Thoracic aorta (tissue), 2 donors: ENCODE results near the gene LRRC10. TPM values are rescaled to one million over a fixed set of nuclear protein-coding genes. Genes with fewer than 3 reads are reported as not detected.

ENCODE experiments used
- ATAC-seq: fragments of 150-250 bp; one replicate; pipeline ENCODE4 v1.8.0; 2017; ENCODE audit warnings: low read depth; ENCODE audit not compliant: insufficient number of reproducible peaks, low FRiP score
- DNase-seq: peaks from one replicate; pipeline ENCODE4 v3.0.0-alpha.2; 2020; ENCODE audit warnings: low spot score
- H3K27ac ChIP-seq, 2 donors: fragments of 200-600 bp; sonication (generic); 1 replicate in 1 of 2; 2 replicates in 1 of 2; pipeline ENCODE4 v1.5.1; 2016; ENCODE audit warnings: mild to moderate bottlenecking in 2 of 2, moderate library complexity in 2 of 2
- H3K27me3 ChIP-seq: fragments of 200-600 bp; sonication (generic); replicated peaks from 2 replicates; pipeline ENCODE4 v1.6.0; 2016; ENCODE audit warnings: mild to moderate bottlenecking; ENCODE audit not compliant: insufficient read depth
- H3K36me3 ChIP-seq: fragments of 200-600 bp; sonication (generic); one replicate; pipeline ENCODE4 v1.5.1; 2016
- H3K4me1 ChIP-seq, 2 donors: fragments of 200-600 bp; sonication (generic); 1 replicate in 1 of 2; 2 replicates in 1 of 2; pipeline versions ENCODE4 v1.5.1 to v1.6.0; 2016; ENCODE audit warnings: low read depth in 2 of 2, mild to moderate bottlenecking in 1 of 2; ENCODE audit not compliant: control insufficient read depth in 1 of 2
- H3K4me3 ChIP-seq: fragments of 200-600 bp; sonication (generic); 2 replicates; pipeline ENCODE4 v1.5.1; 2016; ENCODE audit warnings: mild to moderate bottlenecking
- H3K9me3 ChIP-seq: fragments of 200-600 bp; sonication (generic); 2 replicates; pipeline ENCODE4 v1.5.1; 2016
- total RNA-seq, 2 donors: library from RNA; depleted of rRNA; stranded (reverse); fragments of >200 nt; gene quantifications; one replicate each; pipeline versions ENCODE4 v1.1.0 to v1.2.3, GENCODE V29; 2016
- TF ChIP-seq, protein P1 (sequence below): fragments of 200-600 bp; sonication (generic); IDR thresholded peaks from one replicate; pipeline ENCODE4 v1.5.1; 2019; ENCODE audit warnings: antibody characterized with exemption

Gene LRRC10
- total RNA-seq, 2 donors from 2014 or later, result not detected

DNA sequence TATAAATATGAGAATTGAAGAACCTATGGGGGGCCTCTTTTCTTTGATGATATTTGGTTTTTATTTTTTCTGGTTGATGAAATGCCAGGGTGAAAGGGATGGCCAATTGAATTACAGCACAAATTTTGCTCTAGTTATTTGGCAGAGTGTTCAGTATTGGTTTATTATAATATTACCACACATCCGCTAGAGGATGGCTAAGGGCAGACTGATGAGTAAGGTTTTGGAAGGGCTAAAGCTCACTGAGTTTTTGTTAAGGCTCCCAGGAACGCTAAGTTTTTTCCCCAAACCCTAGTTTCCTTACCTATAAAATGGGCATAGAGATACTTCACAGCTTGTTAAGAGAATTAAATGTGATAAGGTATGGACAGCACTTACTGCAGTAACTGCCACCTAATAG lies 34.3 kb upstream of the LRRC10 start:
- H3K36me3 ChIP-seq, result no peaks in the 10 kb centered on the region
- TF ChIP-seq, protein P1, sequence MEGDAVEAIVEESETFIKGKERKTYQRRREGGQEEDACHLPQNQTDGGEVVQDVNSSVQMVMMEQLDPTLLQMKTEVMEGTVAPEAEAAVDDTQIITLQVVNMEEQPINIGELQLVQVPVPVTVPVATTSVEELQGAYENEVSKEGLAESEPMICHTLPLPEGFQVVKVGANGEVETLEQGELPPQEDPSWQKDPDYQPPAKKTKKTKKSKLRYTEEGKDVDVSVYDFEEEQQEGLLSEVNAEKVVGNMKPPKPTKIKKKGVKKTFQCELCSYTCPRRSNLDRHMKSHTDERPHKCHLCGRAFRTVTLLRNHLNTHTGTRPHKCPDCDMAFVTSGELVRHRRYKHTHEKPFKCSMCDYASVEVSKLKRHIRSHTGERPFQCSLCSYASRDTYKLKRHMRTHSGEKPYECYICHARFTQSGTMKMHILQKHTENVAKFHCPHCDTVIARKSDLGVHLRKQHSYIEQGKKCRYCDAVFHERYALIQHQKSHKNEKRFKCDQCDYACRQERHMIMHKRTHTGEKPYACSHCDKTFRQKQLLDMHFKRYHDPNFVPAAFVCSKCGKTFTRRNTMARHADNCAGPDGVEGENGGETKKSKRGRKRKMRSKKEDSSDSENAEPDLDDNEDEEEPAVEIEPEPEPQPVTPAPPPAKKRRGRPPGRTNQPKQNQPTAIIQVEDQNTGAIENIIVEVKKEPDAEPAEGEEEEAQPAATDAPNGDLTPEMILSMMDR, result no peak
- no peaks in the 10 kb centered on the region for H3K4me1 ChIP-seq
- ATAC-seq (no peak), DNase-seq (no peak)
- H3K27ac ChIP-seq, result no peak overlapping the region
- H3K9me3 ChIP-seq, result no peaks in the 10 kb centered on the region
- H3K27me3 ChIP-seq, result no peaks in the 10 kb centered on the region
- H3K4me3 ChIP-seq, result no peak overlapping the region

DNA sequence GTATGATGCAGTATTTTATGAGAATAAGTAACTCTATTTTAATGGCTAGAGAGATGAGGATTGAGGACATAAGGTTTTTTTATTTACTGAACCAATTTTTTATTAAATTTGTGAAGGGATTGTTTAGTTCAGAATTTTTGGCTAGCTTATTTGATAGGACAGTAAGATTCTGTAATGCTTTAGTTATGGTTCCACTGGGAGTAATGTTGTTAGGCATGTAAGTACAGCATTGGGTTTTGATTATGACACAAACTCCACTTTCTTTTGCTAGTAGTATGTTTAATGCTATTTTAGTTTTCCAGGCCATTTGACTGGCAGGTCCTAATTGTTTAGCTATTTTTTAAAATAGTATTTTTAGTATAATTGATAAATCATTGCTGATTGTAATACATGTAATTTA lies 33.8 kb upstream of the LRRC10 start:
- no peak overlapping the region for H3K27ac ChIP-seq
- no peak for DNase-seq
- TF ChIP-seq, protein P1, result no peak
- no peak for ATAC-seq
- H3K36me3 ChIP-seq, result no peaks in the 10 kb centered on the region
- H3K4me3 ChIP-seq, result no peak overlapping the region
- no peaks in the 10 kb centered on the region for H3K27me3 ChIP-seq
- no peaks in the 10 kb centered on the region for H3K9me3 ChIP-seq
- no peaks in the 10 kb centered on the region for H3K4me1 ChIP-seq

DNA sequence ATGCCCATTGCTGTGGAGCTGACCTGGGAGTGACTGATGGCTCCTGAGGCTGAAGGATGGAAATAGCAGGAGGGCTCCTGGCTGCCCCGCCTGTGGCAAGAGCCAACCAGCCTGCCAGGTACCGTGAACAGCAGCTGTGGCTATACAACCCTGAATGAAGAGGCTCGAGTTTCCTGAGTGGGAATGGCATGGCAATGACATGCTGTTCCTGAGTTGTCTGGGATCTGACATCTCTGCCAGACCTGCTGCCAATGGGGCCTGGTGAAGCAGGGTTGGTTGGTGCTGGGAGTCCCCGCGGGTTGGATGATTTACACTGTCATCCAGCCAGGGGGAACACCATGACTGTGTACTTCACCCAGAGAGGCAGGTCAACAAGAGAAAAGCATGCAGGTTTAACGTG lies 31.8 kb upstream of the LRRC10 start:
- Histone ChIP-seq H3K36me3 (no peaks in the 10 kb centered on the region), H3K4me1 (no peaks in the 10 kb centered on the region), H3K27me3 (no peaks in the 10 kb centered on the region), H3K4me3 (no peak overlapping the region), H3K27ac (no peak overlapping the region), H3K9me3 (no peaks in the 10 kb centered on the region)
- ATAC-seq (no peak), DNase-seq (no peak)
- TF ChIP-seq, protein P1, result no peak

DNA sequence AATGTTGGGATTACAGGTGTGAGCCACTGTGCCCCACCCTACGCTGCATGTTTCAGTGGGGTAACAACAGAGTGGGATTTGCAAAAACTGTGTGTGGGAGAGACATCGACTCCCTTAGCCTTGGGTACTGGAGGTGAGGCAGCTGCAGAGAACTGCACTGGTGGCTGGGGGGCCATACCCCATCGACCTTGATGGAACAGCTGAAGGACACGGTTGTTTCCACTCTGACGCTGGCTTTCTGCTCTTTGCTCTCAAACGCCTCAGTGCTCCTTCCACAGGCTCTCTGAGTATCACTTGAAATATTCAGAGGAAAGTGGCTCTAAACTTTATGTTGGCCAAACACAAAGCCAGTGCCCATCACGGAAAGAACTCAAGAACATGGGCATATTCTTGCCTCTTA lies 30.8 kb upstream of the LRRC10 start:
- Histone ChIP-seq H3K9me3 (no peaks in the 10 kb centered on the region), H3K27ac (no peak overlapping the region), H3K27me3 (no peaks in the 10 kb centered on the region), H3K4me3 (no peak overlapping the region), H3K36me3 (no peaks in the 10 kb centered on the region), H3K4me1 (no peaks in the 10 kb centered on the region)
- DNase-seq, result no peak
- ATAC-seq, result no peak
- TF ChIP-seq, protein P1, result no peak

DNA sequence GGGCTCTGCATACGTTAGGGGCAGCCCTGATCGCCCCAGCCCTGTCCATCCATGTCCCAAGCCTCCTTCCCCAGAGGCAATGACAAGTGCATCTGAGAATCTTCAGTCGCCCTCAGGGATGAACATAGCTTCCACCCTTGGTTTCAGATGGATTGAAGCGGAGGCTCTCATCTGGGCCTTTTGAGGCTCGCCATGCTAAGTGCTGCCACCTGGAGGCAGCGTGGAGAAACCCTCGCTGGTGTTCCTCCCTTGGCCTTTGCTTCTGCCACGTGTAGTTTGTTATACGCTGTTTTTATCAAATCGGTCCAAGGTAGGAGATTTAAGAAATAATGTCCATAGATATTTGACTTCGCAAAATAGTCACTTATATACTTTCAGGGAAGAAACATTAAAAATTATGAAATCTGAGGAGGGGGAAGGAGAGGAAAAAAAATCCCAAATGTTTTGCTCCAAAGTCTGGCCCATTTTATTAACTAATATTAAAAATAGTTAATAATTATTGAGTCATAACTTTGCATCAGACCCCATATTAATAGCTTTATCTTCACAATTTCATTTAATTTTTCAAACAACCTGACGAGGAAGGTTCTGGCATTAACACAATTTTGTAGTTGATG lies 28.8 kb upstream of the LRRC10 start:
- no peak overlapping the region for H3K4me3 ChIP-seq
- TF ChIP-seq, protein P1, result peak; percentile 74
- ATAC-seq (peak; percentile 62), DNase-seq (no peak)
- no peaks in the 10 kb centered on the region for H3K4me1 ChIP-seq
- H3K27me3 ChIP-seq, result no peaks in the 10 kb centered on the region
- H3K36me3 ChIP-seq, result no peaks in the 10 kb centered on the region
- H3K27ac ChIP-seq, result no peak overlapping the region
- no peaks in the 10 kb centered on the region for H3K9me3 ChIP-seq
